Measurements from ENCODE around the gene MVB12B. TPM values are rescaled to one million over a fixed set of nuclear protein-coding genes. Genes with fewer than 3 reads are reported as not detected.

MVB12B gene
- total and polyA plus RNA-seq, 7 donors = 1.5 to 25.6 (median 11.6) TPM

GRCh38 chr9:126413391-126414068 lies 86.9 kb downstream of the MVB12B start:
- WGBS, 3 donors = 92 to 94% (median 92%) methylated on average over 7 of the region's 7 CpGs
- Histone ChIP-seq H3K36me3 (ENCODE audit: insufficient read depth in 1 of 2, low read depth in 1 of 2) (peaks cover 0 to 10% of the 10 kb centered on the region in 2 donors), H3K4me1 (no peaks in the 10 kb centered on the region), H3K9me3 (no peaks in the 10 kb centered on the region), H3K27me3 (ENCODE audit: insufficient read depth in 3 of 3, low read length in 2 of 3) (no peaks in the 10 kb centered on the region), H3K27ac (no peak overlapping the region), H3K4me3 (no peak overlapping the region)
- no peak for TF ChIP-seq CTCF (IDR thresholded peaks at IDR 0.05)
- intact Hi-C loops (cut with DNase I) = no loop called here
- no peak for DNase-seq
- no peak for ATAC-seq

DNA sequence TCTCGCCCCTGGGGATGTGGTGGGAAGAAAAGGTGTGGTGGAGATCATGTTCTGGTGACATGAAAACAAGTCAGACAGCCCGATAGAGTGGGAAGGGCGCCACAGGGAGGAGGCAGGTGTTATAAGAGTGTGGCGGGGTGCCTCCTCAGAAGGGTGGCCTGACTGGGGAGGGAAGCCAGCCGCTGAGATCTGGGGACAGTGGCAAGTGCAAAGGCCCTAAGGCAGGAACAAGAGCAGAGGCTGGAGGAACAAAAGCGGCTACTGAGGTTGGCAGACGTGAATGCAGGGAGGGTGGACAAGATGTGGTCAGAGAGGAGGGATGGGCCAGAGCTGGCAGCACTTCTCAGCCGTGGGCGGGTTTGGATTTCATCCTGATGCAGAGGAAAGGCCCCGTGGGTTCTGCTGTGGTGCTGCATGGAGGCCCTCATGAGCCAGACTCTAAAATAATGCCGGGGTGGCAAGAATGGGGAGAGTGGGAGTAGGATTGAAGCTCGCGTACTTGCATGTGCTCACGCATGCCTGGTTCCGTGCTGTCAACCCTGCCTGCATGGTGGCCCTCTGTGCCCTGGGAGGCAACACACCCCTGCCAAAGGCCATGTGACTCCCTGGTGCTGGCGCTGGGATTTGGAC lies 89.2 kb downstream of the MVB12B start:
- H3K27ac ChIP-seq = no peak overlapping the region
- no peak for TF ChIP-seq CTCF (IDR thresholded peaks at IDR 0.05)
- no peaks in the 10 kb centered on the region for H3K27me3 ChIP-seq (ENCODE audit: insufficient read depth in 3 of 3, low read length in 2 of 3)
- peaks cover 0 to 6% of the 10 kb centered on the region in 2 donors for H3K36me3 ChIP-seq (ENCODE audit: insufficient read depth in 1 of 2, low read depth in 1 of 2)
- WGBS, 3 donors = 82 to 87% (median 84%) methylated on average over 16 of the region's 16 CpGs
- DNase-seq (no peak), ATAC-seq (no peak)
- H3K4me3 ChIP-seq = no peak overlapping the region
- peaks cover 17% of the 10 kb centered on the region for H3K4me1 ChIP-seq
- no peaks in the 10 kb centered on the region for H3K9me3 ChIP-seq
- intact Hi-C loops (cut with DNase I) = no loop called here

DNA sequence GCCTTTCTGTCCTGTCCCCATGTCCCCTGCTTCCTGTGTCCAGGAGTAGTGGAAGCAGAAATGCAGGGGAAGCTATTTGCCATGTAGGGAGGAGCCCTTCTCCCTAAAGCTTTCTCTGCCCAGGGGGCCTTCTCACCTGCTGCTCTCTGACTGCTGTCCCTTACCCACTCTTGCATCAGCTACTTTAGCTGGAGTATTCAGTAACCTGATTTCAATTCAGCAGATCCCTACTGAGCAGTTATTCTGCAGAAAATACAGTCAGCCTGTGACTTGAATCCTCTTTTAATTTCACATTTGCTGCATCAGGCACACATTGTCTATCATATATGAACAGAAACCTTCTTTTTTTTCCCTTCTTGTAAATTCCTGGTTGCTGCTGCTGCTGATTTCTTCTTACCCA lies 90.4 kb downstream of the MVB12B start:
- Histone ChIP-seq H3K36me3 (ENCODE audit: insufficient read depth in 1 of 2, low read depth in 1 of 2) (peaks cover 0 to 6% of the 10 kb centered on the region in 2 donors), H3K4me1 (peaks cover 26% of the 10 kb centered on the region), H3K27ac (no peak overlapping the region), H3K27me3 (ENCODE audit: insufficient read depth in 3 of 3, low read length in 2 of 3) (no peaks in the 10 kb centered on the region), H3K9me3 (no peaks in the 10 kb centered on the region), H3K4me3 (no peak overlapping the region)
- TF ChIP-seq CTCF (IDR thresholded peaks at IDR 0.05) = no peak
- DNase-seq (no peak), ATAC-seq (no peak)
- intact Hi-C loops (cut with DNase I) = no loop called here

GRCh38 chr9:126417684-126418083 lies 91.1 kb downstream of the MVB12B start:
- DNase-seq (no peak), ATAC-seq (no peak)
- no peak for TF ChIP-seq CTCF (IDR thresholded peaks at IDR 0.05)
- Histone ChIP-seq H3K27me3 (ENCODE audit: insufficient read depth in 3 of 3, low read length in 2 of 3) (no peaks in the 10 kb centered on the region), H3K36me3 (ENCODE audit: insufficient read depth in 1 of 2, low read depth in 1 of 2) (peaks cover 0 to 6% of the 10 kb centered on the region in 2 donors), H3K9me3 (no peaks in the 10 kb centered on the region), H3K4me3 (no peak overlapping the region), H3K27ac (no peak overlapping the region), H3K4me1 (peaks cover 32% of the 10 kb centered on the region)
- intact Hi-C loops (cut with DNase I) = no loop called here
- 98% methylated on average over 2 of the region's 2 CpGs for WGBS, 3 donors

Measured in psoas muscle (tissue), 8 donors.